ENCODE data around the gene NOX3.

The NOX3 gene

GRCh38 chr6:155434096-155434495 lies 21.5 kb downstream of the NOX3 start:
- no peak for DNase-seq (ENCODE audit: low read depth)
- TF ChIP-seq CTCF (conservative IDR thresholded peaks at IDR 0.05; ENCODE audit: low read length), result no peak
- no peak overlapping the region for H3K4me3 ChIP-seq (ENCODE audit: low read length)

GRCh38 chr6:155432293-155432692 lies 23.3 kb downstream of the NOX3 start:
- no peak overlapping the region for H3K4me3 ChIP-seq (ENCODE audit: low read length)
- DNase-seq (ENCODE audit: low read depth), result no peak
- no peak for TF ChIP-seq CTCF (conservative IDR thresholded peaks at IDR 0.05; ENCODE audit: low read length)

GRCh38 chr6:155429321-155429893 lies 26.2 kb downstream of the NOX3 start:
- TF ChIP-seq CTCF (conservative IDR thresholded peaks at IDR 0.05; ENCODE audit: low read length), result no peak
- no peak for DNase-seq (ENCODE audit: low read depth)
- H3K4me3 ChIP-seq (ENCODE audit: low read length), result no peak overlapping the region

- DNase-seq (ENCODE audit: low read depth), result no peak
These were observed 29.2 kb downstream of the NOX3 start for GRCh38 chr6:155426408-155426945.

GRCh38 chr6:155424181-155424580 lies 31.5 kb downstream of the NOX3 start:
- no peak for TF ChIP-seq CTCF (conservative IDR thresholded peaks at IDR 0.05; ENCODE audit: low read length)
- no peak for DNase-seq (ENCODE audit: low read depth)
- H3K4me3 ChIP-seq (ENCODE audit: low read length), result no peak overlapping the region

More at GRCh38 chr6:155426408-155426945, 29.2 kb downstream of the NOX3 start:
- H3K4me3 ChIP-seq (ENCODE audit: low read length), result no peak overlapping the region
- no peak for TF ChIP-seq CTCF (conservative IDR thresholded peaks at IDR 0.05; ENCODE audit: low read length)

GRCh38 chr6:155422635-155423034 lies 33.0 kb downstream of the NOX3 start:
- no peak for TF ChIP-seq CTCF (conservative IDR thresholded peaks at IDR 0.05; ENCODE audit: low read length)
- no peak for DNase-seq (ENCODE audit: low read depth)
- no peak overlapping the region for H3K4me3 ChIP-seq (ENCODE audit: low read length)

GRCh38 chr6:155420492-155420891 lies 35.1 kb downstream of the NOX3 start:
- no peak overlapping the region for H3K4me3 ChIP-seq (ENCODE audit: low read length)
- no peak for TF ChIP-seq CTCF (conservative IDR thresholded peaks at IDR 0.05; ENCODE audit: low read length)
- no peak for DNase-seq (ENCODE audit: low read depth)
